H1 (cell line): ENCODE measurements around the gene TDRD9.

Source experiments
- CHD2 ChIP-seq: IDR thresholded peaks from 2 replicates; pipeline ENCODE4 v1.6.1; 2012; ENCODE audit warnings: low read length, improper control_type of control experiment
- CTCF ChIP-seq, 3 experiments: IDR thresholded peaks; 1 replicate in 2 of 3; 2 replicates in 1 of 3; pipeline versions ENCODE4 v1.5.1 to v1.6.1; 2011; ENCODE audit warnings: low read length in 3 of 3, mild to moderate bottlenecking in 3 of 3, inconsistent platforms in 2 of 3, low read depth in 1 of 3, moderate library complexity in 1 of 3; ENCODE audit not compliant: insufficient read depth in 1 of 3; ENCODE audit errors: control extremely low read depth in 1 of 3
- EZH2 ChIP-seq: fragments of 200-600 bp; sonication (generic); IDR thresholded peaks from 2 replicates; pipeline ENCODE4 v1.7.1; 2012; ENCODE audit warnings: low read depth, mild to moderate bottlenecking, moderate library complexity, low read length, inconsistent platforms; ENCODE audit not compliant: severe bottlenecking
- GTF2F1 ChIP-seq: IDR thresholded peaks from 2 replicates; pipeline ENCODE4 v1.6.1; 2012; ENCODE audit warnings: low read depth, low read length, improper control_type of control experiment, borderline replicate concordance
- KDM1A ChIP-seq: fragments of 200-600, 300-600 bp; sonication (generic); IDR thresholded peaks from 2 replicates; pipeline ENCODE4 v1.7.1; 2016; ENCODE audit warnings: mild to moderate bottlenecking, low read length, borderline replicate concordance
- SP2 ChIP-seq: IDR thresholded peaks from 2 replicates; pipeline ENCODE4 v1.6.1; 2012; ENCODE audit warnings: mild to moderate bottlenecking, low read length, inconsistent platforms
- ZNF274 ChIP-seq: IDR thresholded peaks from 2 replicates; pipeline ENCODE4 v1.7.0; 2012; ENCODE audit warnings: low read length, borderline replicate concordance; ENCODE audit errors: extremely low read depth

- TF ChIP-seq CHD2: no peak
- no peak for TF ChIP-seq ZNF274
- no peak for TF ChIP-seq SP2
- TF ChIP-seq GTF2F1: no peak
- no peak for TF ChIP-seq EZH2
- no peak for TF ChIP-seq KDM1A
- TF ChIP-seq CTCF (IDR thresholded peaks at IDR 0.05; ENCODE audit: control extremely low read depth in 1 of 3, insufficient read depth in 1 of 3, low read depth in 1 of 3, low read length in 3 of 3): no peak
Measured at GRCh38 chr14:104030958-104031357, 102.7 kb downstream of the TDRD9 start.
